Endothelial cell (in vitro differentiated cells): ENCODE measurements around the gene MB21D2. TPM values are rescaled to one million over a fixed set of nuclear protein-coding genes. Genes with fewer than 3 reads are reported as not detected.

Source experiments
- DNase-seq: peaks from one replicate; pipeline ENCODE4 v3.0.0; 2021; ENCODE audit warnings: low spot score
- H3K27ac Mint-ChIP-seq: one replicate; pipeline ENCODE4 v1.8.0; 2021; ENCODE audit warnings: mixed read lengths, inconsistent platforms; ENCODE audit not compliant: unreplicated experiment
- H3K27me3 Mint-ChIP-seq: one replicate; pipeline ENCODE4 v1.8.0; 2021; ENCODE audit warnings: mild to moderate bottlenecking, moderate library complexity, mixed read lengths, inconsistent platforms; ENCODE audit not compliant: unreplicated experiment
- H3K36me3 Mint-ChIP-seq: one replicate; pipeline ENCODE4 v1.8.0; 2021; ENCODE audit warnings: mild to moderate bottlenecking, low read depth, mixed read lengths, inconsistent platforms; ENCODE audit not compliant: unreplicated experiment
- H3K4me1 Mint-ChIP-seq: one replicate; pipeline ENCODE4 v1.8.0; 2021; ENCODE audit warnings: mild to moderate bottlenecking, mixed read lengths, inconsistent platforms; ENCODE audit not compliant: unreplicated experiment
- H3K4me3 Mint-ChIP-seq: one replicate; pipeline ENCODE4 v1.8.0; 2021; ENCODE audit warnings: mild to moderate bottlenecking, mixed read lengths, inconsistent platforms; ENCODE audit not compliant: unreplicated experiment
- H3K9me3 Mint-ChIP-seq: one replicate; pipeline ENCODE4 v1.8.0; 2021; ENCODE audit warnings: mixed read lengths, inconsistent platforms; ENCODE audit not compliant: unreplicated experiment
- CTCF ChIP-seq: fragments of 200-600 bp; sonication (generic); IDR thresholded peaks from one replicate; pipeline ENCODE4 v1.5.0; 2021; ENCODE audit warnings: antibody characterized with exemption; ENCODE audit not compliant: unreplicated experiment
- total RNA-seq: library from RNA; stranded (reverse); fragmentation: NEBNext Ultra II Directional; extraction: Animal tissue kit (Norgen Biotek cat#: 25700); gene quantifications from one replicate; pipeline ENCODE4 v1.2.1, GENCODE V29; 2021; ENCODE audit not compliant: unreplicated experiment

The MB21D2 gene
- total RNA-seq, 1 donor from 2014 or later: 4.3 TPM

GRCh38 chr3:192897005-192897404, 20.7 kb downstream of the MB21D2 start:
- no peaks in the 10 kb centered on the region for H3K9me3 Mint-ChIP-seq
- no peak overlapping the region for H3K27ac Mint-ChIP-seq
- TF ChIP-seq CTCF: no peak
- H3K4me1 Mint-ChIP-seq: peaks cover 5% of the 10 kb centered on the region
- H3K36me3 Mint-ChIP-seq: no peaks in the 10 kb centered on the region
- no peak overlapping the region for H3K4me3 Mint-ChIP-seq
- DNase-seq: no peak
- peaks cover 2% of the 10 kb centered on the region for H3K27me3 Mint-ChIP-seq

GRCh38 chr3:192896208-192896607, 21.4 kb downstream of the MB21D2 start:
- Mint-ChIP-seq H3K36me3 (no peaks in the 10 kb centered on the region), H3K4me3 (no peak overlapping the region), H3K4me1 (peaks cover 5% of the 10 kb centered on the region), H3K27me3 (peaks cover 2% of the 10 kb centered on the region), H3K9me3 (no peaks in the 10 kb centered on the region), H3K27ac (no peak overlapping the region)
- no peak for DNase-seq
- no peak for TF ChIP-seq CTCF

- DNase-seq: no peak
- Mint-ChIP-seq H3K27ac (no peak overlapping the region), H3K9me3 (no peaks in the 10 kb centered on the region), H3K36me3 (no peaks in the 10 kb centered on the region), H3K4me1 (peaks cover 5% of the 10 kb centered on the region), H3K27me3 (peaks cover 1% of the 10 kb centered on the region), H3K4me3 (no peak overlapping the region)
- TF ChIP-seq CTCF: no peak
These were observed 23.0 kb downstream of the MB21D2 start for GRCh38 chr3:192894676-192895075.

- H3K4me1 Mint-ChIP-seq: peaks cover 5% of the 10 kb centered on the region
- TF ChIP-seq CTCF: no peak
- no peaks in the 10 kb centered on the region for H3K27me3 Mint-ChIP-seq
- no peak for DNase-seq
- H3K9me3 Mint-ChIP-seq: no peaks in the 10 kb centered on the region
- no peak overlapping the region for H3K27ac Mint-ChIP-seq
- no peaks in the 10 kb centered on the region for H3K36me3 Mint-ChIP-seq
- H3K4me3 Mint-ChIP-seq: no peak overlapping the region
These were observed 24.5 kb downstream of the MB21D2 start for GRCh38 chr3:192892981-192893700.

- H3K36me3 Mint-ChIP-seq: no peaks in the 10 kb centered on the region
- no peaks in the 10 kb centered on the region for H3K9me3 Mint-ChIP-seq
- no peak overlapping the region for H3K4me3 Mint-ChIP-seq
- no peak for DNase-seq
- no peaks in the 10 kb centered on the region for H3K27me3 Mint-ChIP-seq
- TF ChIP-seq CTCF: no peak
- no peak overlapping the region for H3K27ac Mint-ChIP-seq
- peaks cover 10% of the 10 kb centered on the region for H3K4me1 Mint-ChIP-seq
These were observed 27.0 kb downstream of the MB21D2 start for GRCh38 chr3:192890347-192891335.
